ENCODE measurements around the gene FILIP1L. TPM values are rescaled to one million over a fixed set of nuclear protein-coding genes. Genes with fewer than 3 reads are reported as not detected.
A peak's percentile ranks its signal among the peaks of the same experiment; 100 is the strongest.

Gene FILIP1L
- total RNA-seq, 1 donor from 2014 or later, result 33.4 TPM

GRCh38 chr3:100041328-100041749, 73.0 kb downstream of the FILIP1L start:
- peak; percentile 83 for DNase-seq (ENCODE audit: low read depth)
- no peak for TF ChIP-seq CTCF (conservative IDR thresholded peaks at IDR 0.05; ENCODE audit: low read depth, low read length)
- no peak overlapping the region for H3K4me3 ChIP-seq (ENCODE audit: low read depth, low read length)

GRCh38 chr3:100040451-100041225, 73.7 kb downstream of the FILIP1L start:
- TF ChIP-seq CTCF (conservative IDR thresholded peaks at IDR 0.05; ENCODE audit: low read depth, low read length), result no peak
- no peak overlapping the region for H3K4me3 ChIP-seq (ENCODE audit: low read depth, low read length)
- DNase-seq (ENCODE audit: low read depth), result no peak

- no peak for DNase-seq (ENCODE audit: low read depth)
- H3K4me3 ChIP-seq (ENCODE audit: low read depth, low read length), result no peak overlapping the region
- no peak for TF ChIP-seq CTCF (conservative IDR thresholded peaks at IDR 0.05; ENCODE audit: low read depth, low read length)
Measured at GRCh38 chr3:100039075-100039474, 75.2 kb downstream of the FILIP1L start.

GRCh38 chr3:100033903-100034471, 80.3 kb downstream of the FILIP1L start:
- no peak overlapping the region for H3K4me3 ChIP-seq (ENCODE audit: low read depth, low read length)
- no peak for DNase-seq (ENCODE audit: low read depth)
- TF ChIP-seq CTCF (conservative IDR thresholded peaks at IDR 0.05; ENCODE audit: low read depth, low read length), result no peak

- DNase-seq (ENCODE audit: low read depth), result no peak
- TF ChIP-seq CTCF (conservative IDR thresholded peaks at IDR 0.05; ENCODE audit: low read depth, low read length), result no peak
- H3K4me3 ChIP-seq (ENCODE audit: low read depth, low read length), result no peak overlapping the region
Measured at GRCh38 chr3:100033184-100033583, 81.1 kb downstream of the FILIP1L start.

GRCh38 chr3:100032243-100032642, 82.1 kb downstream of the FILIP1L start:
- DNase-seq (ENCODE audit: low read depth), result no peak
- H3K4me3 ChIP-seq (ENCODE audit: low read depth, low read length), result no peak overlapping the region
- TF ChIP-seq CTCF (conservative IDR thresholded peaks at IDR 0.05; ENCODE audit: low read depth, low read length), result no peak
